ENCODE data around the gene ATP1A1. TPM values are rescaled to one million over a fixed set of nuclear protein-coding genes. Genes with fewer than 3 reads are reported as not detected.
A peak's percentile ranks its signal among the peaks of the same experiment; 100 is the strongest.

Gene ATP1A1
- total RNA-seq, 1 experiment from 2014 or later: 931 TPM

DNA sequence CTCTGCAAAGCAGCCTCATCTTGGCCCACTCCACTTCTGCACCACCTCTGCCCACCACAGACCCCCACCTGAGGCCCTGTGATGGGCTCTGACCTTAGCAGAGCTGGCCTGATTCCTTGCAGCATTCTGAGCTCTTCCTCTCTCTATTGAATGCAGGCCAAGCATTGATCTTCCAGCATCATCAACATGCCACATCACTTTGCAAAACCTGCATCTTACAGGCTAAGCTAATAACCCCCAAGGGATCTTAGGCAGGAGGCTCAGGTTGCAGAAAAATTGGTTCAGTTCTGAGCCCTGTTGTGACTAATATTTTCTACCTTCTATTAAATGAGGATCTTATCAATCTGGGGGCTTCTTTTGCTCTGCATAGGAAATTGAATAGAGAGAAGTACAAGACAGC lies 78.7 kb downstream of the ATP1A1 start:
- no peaks in the 10 kb centered on the region for H3K79me2 ChIP-seq (ENCODE audit: low read length)
- H3K4me3 ChIP-seq (ENCODE audit: low read length): peak overlapping the region; percentile 42
- H3K4me1 ChIP-seq (ENCODE audit: low read length): peaks cover 39% of the 10 kb centered on the region
- peak overlapping the region; percentile 8; the same call in 1 of the 2 replicates for H2AFZ ChIP-seq (ENCODE audit: low read length)
- DNase-seq: peak; percentile 82
- H3K36me3 ChIP-seq (ENCODE audit: insufficient read depth, low read length): no peaks in the 10 kb centered on the region
- no peaks in the 10 kb centered on the region for H3K27me3 ChIP-seq (ENCODE audit: low read length)
- H4K20me1 ChIP-seq (ENCODE audit: insufficient read depth, low read depth, low read length): no peaks in the 10 kb centered on the region
- H3K9me3 ChIP-seq (ENCODE audit: low read length): no peaks in the 10 kb centered on the region
- peak overlapping the region; percentile 68 for H3K27ac ChIP-seq (ENCODE audit: low read length)
- peak overlapping the region; percentile 64 for H3K4me2 ChIP-seq (ENCODE audit: low read depth, low read length, poor library complexity, severe bottlenecking)
- H3K9me2 ChIP-seq (replicated peaks; ENCODE audit: insufficient read depth, low read length): no peaks in the 10 kb centered on the region
- peak overlapping the region; percentile 60 for H3K9ac ChIP-seq (ENCODE audit: low read length)

DNA sequence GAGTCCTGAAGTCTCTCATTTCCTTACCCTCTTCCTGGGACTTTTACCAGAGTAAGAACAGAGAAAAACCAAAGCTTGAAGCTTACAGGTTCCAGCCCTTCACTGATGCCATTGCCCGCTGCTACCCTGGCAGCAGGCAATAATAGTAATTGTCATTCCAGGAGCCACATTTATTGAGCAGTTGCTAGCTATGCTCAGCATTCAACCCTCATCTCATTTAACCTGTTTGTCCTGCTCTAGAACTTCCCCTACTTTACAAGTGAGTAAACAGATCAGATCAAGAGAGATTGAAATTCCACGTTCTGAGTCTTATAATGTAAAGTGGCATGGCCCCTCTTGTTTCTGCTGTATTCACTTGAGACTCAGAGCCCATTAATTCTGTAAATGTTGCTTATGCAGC lies 80.4 kb downstream of the ATP1A1 start:
- Histone ChIP-seq H4K20me1 (ENCODE audit: insufficient read depth, low read depth, low read length) (no peaks in the 10 kb centered on the region), H3K79me2 (ENCODE audit: low read length) (no peaks in the 10 kb centered on the region), H3K27me3 (ENCODE audit: low read length) (no peaks in the 10 kb centered on the region), H3K4me2 (ENCODE audit: low read depth, low read length, poor library complexity, severe bottlenecking) (no peak overlapping the region), H3K4me1 (ENCODE audit: low read length) (peaks cover 39% of the 10 kb centered on the region), H3K9me3 (ENCODE audit: low read length) (no peaks in the 10 kb centered on the region), H3K4me3 (ENCODE audit: low read length) (no peak overlapping the region), H3K27ac (ENCODE audit: low read length) (no peak overlapping the region), H2AFZ (ENCODE audit: low read length) (no peak overlapping the region), H3K36me3 (ENCODE audit: insufficient read depth, low read length) (no peaks in the 10 kb centered on the region), H3K9ac (ENCODE audit: low read length) (no peak overlapping the region), H3K9me2 (replicated peaks; ENCODE audit: insufficient read depth, low read length) (no peaks in the 10 kb centered on the region)
- no peak for DNase-seq

DNA sequence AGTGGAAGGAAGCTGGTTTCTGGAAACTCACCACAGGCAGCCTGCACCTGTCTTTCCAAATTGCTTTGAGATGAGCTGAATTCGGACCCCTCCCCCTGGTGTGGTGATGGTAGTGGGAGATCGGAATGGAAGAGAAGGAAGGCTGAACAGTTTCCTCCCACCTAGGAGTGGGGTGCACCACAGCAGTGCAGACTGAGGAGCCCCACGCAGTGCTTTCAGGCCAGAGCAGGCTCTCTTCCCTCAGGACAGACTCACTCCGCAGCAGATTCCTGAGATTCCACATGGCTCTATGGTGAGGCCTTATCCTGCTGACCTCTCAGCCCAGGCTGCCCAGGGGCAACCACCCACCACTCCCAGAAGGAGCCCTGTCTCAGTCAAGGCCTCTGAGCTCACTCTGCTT lies 80.9 kb downstream of the ATP1A1 start:
- H3K36me3 ChIP-seq (ENCODE audit: insufficient read depth, low read length): no peaks in the 10 kb centered on the region
- H3K4me3 ChIP-seq (ENCODE audit: low read length): no peak overlapping the region
- no peaks in the 10 kb centered on the region for H3K79me2 ChIP-seq (ENCODE audit: low read length)
- no peaks in the 10 kb centered on the region for H3K27me3 ChIP-seq (ENCODE audit: low read length)
- peaks cover 39% of the 10 kb centered on the region for H3K4me1 ChIP-seq (ENCODE audit: low read length)
- no peaks in the 10 kb centered on the region for H3K9me2 ChIP-seq (replicated peaks; ENCODE audit: insufficient read depth, low read length)
- no peak overlapping the region for H2AFZ ChIP-seq (ENCODE audit: low read length)
- H4K20me1 ChIP-seq (ENCODE audit: insufficient read depth, low read depth, low read length): no peaks in the 10 kb centered on the region
- no peak overlapping the region for H3K9ac ChIP-seq (ENCODE audit: low read length)
- no peak overlapping the region for H3K27ac ChIP-seq (ENCODE audit: low read length)
- no peak for DNase-seq
- H3K9me3 ChIP-seq (ENCODE audit: low read length): no peaks in the 10 kb centered on the region
- H3K4me2 ChIP-seq (ENCODE audit: low read depth, low read length, poor library complexity, severe bottlenecking): no peak overlapping the region

Small RNA genes within 50 kb of the gene (small RNA-seq; reads per million reads assigned to genes)
- gene RF00019: not detected
- not detected for gene RNU6-817P

Other genes starting within 250 kb of the ATP1A1 start
- gene CD58, start 197.8 kb downstream of the ATP1A1 start, total RNA-seq (2014; rRNA removed; shearing (Covaris generic); ENCODE audit: low replicate concordance): 1.2 and 2.3 TPM in 2 replicates